Activated naive CD4-positive, alpha-beta T cell treated with anti-CD3 and anti-CD28 coated beads, Interleukin-2, amount 10 ng/mL, durations not matched to agents 7 days and 5 days (primary cell): ENCODE results near the gene AHDC1.

ENCODE experiments used
- CTCF ChIA-PET: fragments of 350-600 bp; sonication (Branson Sonifier 250); formaldehyde crosslinking; loops from one replicate; lab custom pipeline; 2021; ENCODE audit warnings: antibody characterized with exemption; lab: Charles Lee
- DNase-seq: peaks from one replicate; pipeline ENCODE4 v3.0.0-alpha.2; 2020
- H3K27ac Mint-ChIP-seq: one replicate; pipeline ENCODE4 v1.8.0; 2021; ENCODE audit warnings: mild to moderate bottlenecking, moderate library complexity, mixed read lengths
- H3K27me3 Mint-ChIP-seq: one replicate; pipeline ENCODE4 v1.8.0; 2021; ENCODE audit warnings: mild to moderate bottlenecking, mixed read lengths
- H3K36me3 Mint-ChIP-seq: one replicate; pipeline ENCODE4 v1.8.0; 2021; ENCODE audit warnings: mixed read lengths
- H3K4me1 Mint-ChIP-seq: one replicate; pipeline ENCODE4 v1.8.0; 2021; ENCODE audit warnings: mixed read lengths
- H3K4me3 Mint-ChIP-seq: one replicate; pipeline ENCODE4 v1.8.0; 2021; ENCODE audit warnings: mild to moderate bottlenecking, moderate library complexity, mixed read lengths
- H3K9me3 Mint-ChIP-seq: one replicate; pipeline ENCODE4 v1.8.0; 2021; ENCODE audit warnings: mixed read lengths

AHDC1 gene

GRCh38 chr1:27594564-27595510 is 9.1 kb downstream of the AHDC1 start:
- peaks cover 2% of the 10 kb centered on the region for H3K27me3 Mint-ChIP-seq
- H3K9me3 Mint-ChIP-seq = no peaks in the 10 kb centered on the region
- H3K4me3 Mint-ChIP-seq = no peak overlapping the region
- CTCF ChIA-PET = interaction anchor here (1.1 to 3.1 kb wide), 8 partner anchors 13 to 72 kb away, joined by 3 to 19 read pairs (median 4); no protein-coding TSS in a partner anchor
- no peak overlapping the region for H3K27ac Mint-ChIP-seq
- peaks cover 1% of the 10 kb centered on the region for H3K36me3 Mint-ChIP-seq
- H3K4me1 Mint-ChIP-seq = peaks cover 32% of the 10 kb centered on the region
- DNase-seq = no peak

DNA sequence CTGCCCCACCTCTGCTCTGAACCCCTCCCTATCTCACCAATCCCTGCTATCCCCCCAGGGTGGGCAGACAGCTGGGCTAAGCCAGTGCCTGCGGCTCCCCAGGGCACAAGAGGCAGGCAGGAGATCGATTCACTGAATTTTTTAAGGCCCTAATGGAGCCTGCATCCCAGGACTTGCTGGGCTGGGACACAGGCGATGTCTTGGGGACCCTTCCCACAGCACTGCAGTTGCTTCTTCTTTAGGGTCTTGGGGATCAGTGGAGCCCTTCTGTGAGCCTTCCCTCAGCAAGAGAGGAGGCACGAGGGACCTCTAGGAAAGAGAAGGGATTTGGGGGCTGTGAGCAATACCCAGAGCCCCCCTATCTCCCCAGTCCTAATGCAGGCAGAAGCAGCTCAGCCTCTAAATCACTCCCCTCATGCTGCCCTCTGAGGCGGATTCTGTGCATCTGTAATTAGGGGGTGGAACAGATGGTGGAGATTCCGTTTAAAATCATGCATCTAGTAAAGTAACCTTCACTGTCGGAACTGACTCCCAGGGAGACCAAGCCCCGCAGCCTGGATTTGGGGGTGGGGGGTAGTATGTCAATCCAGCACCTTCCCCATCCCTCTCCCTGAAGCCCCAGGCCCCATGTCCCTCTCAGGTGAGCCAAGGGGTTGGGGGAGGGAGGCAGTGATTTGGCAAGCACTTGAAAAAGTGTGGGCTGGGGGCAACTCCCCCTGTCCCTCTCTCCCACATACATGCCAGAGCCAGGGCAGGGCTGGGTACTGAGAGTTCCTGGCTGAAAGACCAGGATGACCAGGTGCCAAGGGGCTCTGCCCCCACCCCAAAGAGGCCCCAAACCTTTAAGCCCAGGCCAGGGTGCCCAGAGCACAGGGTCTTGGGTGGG is 10.0 kb downstream of the AHDC1 start:
- no peaks in the 10 kb centered on the region for H3K9me3 Mint-ChIP-seq
- peaks cover 1% of the 10 kb centered on the region for H3K36me3 Mint-ChIP-seq
- CTCF ChIA-PET = interaction anchor here (1.5 to 3.1 kb wide), 2 partner anchors 37 to 64 kb away, joined by 3 to 19 read pairs; no protein-coding TSS in a partner anchor
- no peak overlapping the region for H3K4me3 Mint-ChIP-seq
- H3K27me3 Mint-ChIP-seq = no peaks in the 10 kb centered on the region
- H3K4me1 Mint-ChIP-seq = peaks cover 23% of the 10 kb centered on the region
- DNase-seq = no peak
- no peak overlapping the region for H3K27ac Mint-ChIP-seq

DNA sequence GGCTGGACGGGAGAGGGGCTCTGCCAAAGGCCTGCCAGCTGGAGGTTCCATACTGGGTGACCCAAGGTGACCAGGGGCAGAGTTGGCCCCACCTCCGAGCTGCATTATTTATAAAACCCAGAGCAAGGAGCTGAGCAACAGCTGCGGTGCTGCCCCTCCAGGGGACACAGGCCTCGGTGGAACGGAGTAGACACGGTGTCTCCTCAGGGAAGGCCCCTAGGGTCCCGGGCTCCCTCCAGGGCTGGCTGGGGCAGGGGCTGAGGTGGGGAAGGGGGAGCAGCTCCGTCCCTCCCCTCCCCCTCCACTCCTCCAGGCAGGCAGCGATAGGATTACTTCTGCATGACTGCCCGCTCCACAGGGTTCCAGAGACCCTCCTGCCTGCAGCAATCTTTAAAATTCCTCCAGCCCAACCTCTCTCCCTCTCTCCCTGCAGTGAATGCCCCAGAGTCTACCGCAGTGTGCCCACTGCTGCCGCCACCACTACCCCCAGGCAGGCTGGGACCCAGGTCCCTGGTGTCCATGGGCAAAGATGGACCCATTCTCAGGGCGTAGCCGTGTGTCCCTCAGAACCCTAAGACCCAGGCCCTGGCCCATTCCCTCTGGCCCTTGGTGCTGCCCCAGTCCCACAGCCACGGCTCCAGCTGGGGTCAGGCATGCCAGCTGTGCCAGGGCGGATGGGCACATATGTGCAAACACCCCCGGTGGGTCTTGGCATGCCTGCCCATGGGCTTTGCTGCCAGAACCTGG is 10.8 kb downstream of the AHDC1 start:
- CTCF ChIA-PET = interaction anchor here (0.6 kb wide), 1 partner anchor 47 kb away, joined by 3 read pairs; no protein-coding TSS in a partner anchor
- no peak overlapping the region for H3K27ac Mint-ChIP-seq
- peaks cover 1% of the 10 kb centered on the region for H3K36me3 Mint-ChIP-seq
- DNase-seq = no peak
- H3K9me3 Mint-ChIP-seq = no peaks in the 10 kb centered on the region
- no peak overlapping the region for H3K4me3 Mint-ChIP-seq
- H3K27me3 Mint-ChIP-seq = no peaks in the 10 kb centered on the region
- peaks cover 17% of the 10 kb centered on the region for H3K4me1 Mint-ChIP-seq

- no peaks in the 10 kb centered on the region for H3K9me3 Mint-ChIP-seq
- H3K27me3 Mint-ChIP-seq = no peaks in the 10 kb centered on the region
- no peak overlapping the region for H3K27ac Mint-ChIP-seq
- H3K4me1 Mint-ChIP-seq = peaks cover 10% of the 10 kb centered on the region
- H3K36me3 Mint-ChIP-seq = no peaks in the 10 kb centered on the region
- H3K4me3 Mint-ChIP-seq = no peak overlapping the region
- no peak for DNase-seq
- CTCF ChIA-PET = interaction anchor here (0.6 kb wide), 1 partner anchor 47 kb away, joined by 3 read pairs; no protein-coding TSS in a partner anchor
Measured at GRCh38 chr1:27592232-27592930, 11.6 kb downstream of the AHDC1 start.

- peaks cover 10% of the 10 kb centered on the region for H3K4me1 Mint-ChIP-seq
- H3K27me3 Mint-ChIP-seq = no peaks in the 10 kb centered on the region
- H3K4me3 Mint-ChIP-seq = no peak overlapping the region
- CTCF ChIA-PET = interaction anchor here (0.6 to 1.7 kb wide), 2 partner anchors 18 to 221 kb away, joined by 3 to 4 read pairs; no protein-coding TSS in a partner anchor
- no peaks in the 10 kb centered on the region for H3K9me3 Mint-ChIP-seq
- H3K27ac Mint-ChIP-seq = no peak overlapping the region
- H3K36me3 Mint-ChIP-seq = no peaks in the 10 kb centered on the region
- no peak for DNase-seq
Measured at GRCh38 chr1:27591622-27592021, 12.3 kb downstream of the AHDC1 start.

GRCh38 chr1:27590917-27591508 is 12.9 kb downstream of the AHDC1 start:
- H3K4me1 Mint-ChIP-seq = peaks cover 10% of the 10 kb centered on the region
- no peak overlapping the region for H3K4me3 Mint-ChIP-seq
- H3K9me3 Mint-ChIP-seq = no peaks in the 10 kb centered on the region
- no peak for DNase-seq
- H3K36me3 Mint-ChIP-seq = no peaks in the 10 kb centered on the region
- H3K27me3 Mint-ChIP-seq = no peaks in the 10 kb centered on the region
- no peak overlapping the region for H3K27ac Mint-ChIP-seq
- CTCF ChIA-PET = interaction anchor here (0.6 to 1.7 kb wide), 2 partner anchors 18 to 221 kb away, joined by 3 to 4 read pairs; no protein-coding TSS in a partner anchor

- CTCF ChIA-PET = interaction anchor here (1.7 kb wide), 1 partner anchor 17 kb away, joined by 4 read pairs; no protein-coding TSS in a partner anchor
- no peaks in the 10 kb centered on the region for H3K9me3 Mint-ChIP-seq
- peaks cover 10% of the 10 kb centered on the region for H3K4me1 Mint-ChIP-seq
- DNase-seq = no peak
- H3K4me3 Mint-ChIP-seq = no peak overlapping the region
- no peak overlapping the region for H3K27ac Mint-ChIP-seq
- no peaks in the 10 kb centered on the region for H3K36me3 Mint-ChIP-seq
- no peaks in the 10 kb centered on the region for H3K27me3 Mint-ChIP-seq
Measured at GRCh38 chr1:27589841-27590426, 14.0 kb downstream of the AHDC1 start.

DNA sequence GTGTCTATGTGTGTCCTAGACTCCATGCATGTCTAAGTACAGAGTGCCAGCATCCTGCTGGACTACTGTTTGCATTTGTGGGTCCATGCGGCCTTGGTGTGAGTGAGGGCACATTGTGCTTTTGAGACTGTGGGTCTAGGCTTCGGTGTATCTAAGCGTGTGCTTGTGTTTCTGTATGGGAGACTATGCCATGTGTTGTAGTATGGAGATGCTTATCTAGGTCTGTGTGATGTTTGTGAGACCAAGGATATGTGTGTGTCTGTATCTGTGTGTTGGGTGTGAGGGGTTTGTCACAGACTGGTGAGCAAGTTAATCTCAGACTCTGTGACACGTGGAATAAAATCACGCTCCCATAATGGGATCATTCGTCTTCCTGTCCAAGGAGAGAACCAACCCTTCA is 14.5 kb downstream of the AHDC1 start:
- Mint-ChIP-seq H3K36me3 (no peaks in the 10 kb centered on the region), H3K4me1 (peaks cover 10% of the 10 kb centered on the region), H3K27ac (no peak overlapping the region), H3K27me3 (no peaks in the 10 kb centered on the region), H3K4me3 (no peak overlapping the region), H3K9me3 (no peaks in the 10 kb centered on the region)
- no peak for DNase-seq
- CTCF ChIA-PET = no interaction called here

- CTCF ChIA-PET = interaction anchor here (1.0 kb wide), 1 partner anchor 19 kb away, joined by 3 read pairs; no protein-coding TSS in a partner anchor
- no peaks in the 10 kb centered on the region for H3K36me3 Mint-ChIP-seq
Measured at GRCh38 chr1:27588256-27589232, 15.4 kb downstream of the AHDC1 start.

GRCh38 chr1:27585684-27586083 is 18.3 kb downstream of the AHDC1 start:
- Mint-ChIP-seq H3K4me1 (peaks cover 1% of the 10 kb centered on the region), H3K27me3 (no peaks in the 10 kb centered on the region)
- CTCF ChIA-PET = no interaction called here

More at GRCh38 chr1:27588256-27589232, 15.4 kb downstream of the AHDC1 start:
- Mint-ChIP-seq H3K9me3 (no peaks in the 10 kb centered on the region), H3K27ac (no peak overlapping the region), H3K4me1 (peaks cover 10% of the 10 kb centered on the region), H3K4me3 (no peak overlapping the region), H3K27me3 (no peaks in the 10 kb centered on the region)
- no peak for DNase-seq

GRCh38 chr1:27584453-27584852 is 19.5 kb downstream of the AHDC1 start:
- Mint-ChIP-seq H3K4me1 (no peaks in the 10 kb centered on the region), H3K36me3 (peaks cover 2% of the 10 kb centered on the region), H3K27me3 (no peaks in the 10 kb centered on the region), H3K4me3 (no peak overlapping the region), H3K9me3 (no peaks in the 10 kb centered on the region), H3K27ac (no peak overlapping the region)
- CTCF ChIA-PET = interaction anchor here (1.2 to 1.5 kb wide), 2 partner anchors 28 to 76 kb away, joined by 3 read pairs; no protein-coding TSS in a partner anchor
- DNase-seq = no peak

More at GRCh38 chr1:27585684-27586083, 18.3 kb downstream of the AHDC1 start:
- H3K4me3 Mint-ChIP-seq = no peak overlapping the region
- H3K27ac Mint-ChIP-seq = no peak overlapping the region
- H3K36me3 Mint-ChIP-seq = peaks cover 2% of the 10 kb centered on the region
- no peak for DNase-seq
- no peaks in the 10 kb centered on the region for H3K9me3 Mint-ChIP-seq
